22Rv1 (cell line): ENCODE data around the gene TMEM106C.
"Not testable (repeated sequence)": the region's sequence is repeated elsewhere in the genome, so short reads cannot be mapped to it uniquely, and the experiment has no call there.

Experiments
- H3K27ac ChIP-seq: fragments of 450-650 bp; 2 replicates; pipeline ENCODE4 v1.5.1; 2017
- ZFX ChIP-seq: fragments of 450-650 bp; IDR thresholded peaks from 2 replicates; pipeline ENCODE4 v1.6.1; 2017; ENCODE audit warnings: antibody characterized with exemption, borderline replicate concordance
- TF ChIP-seq, protein P1 (sequence below): fragments of 450-650 bp; IDR thresholded peaks from 2 replicates; pipeline ENCODE4 v1.5.1; 2017; ENCODE audit warnings: mild to moderate bottlenecking

Gene TMEM106C

DNA sequence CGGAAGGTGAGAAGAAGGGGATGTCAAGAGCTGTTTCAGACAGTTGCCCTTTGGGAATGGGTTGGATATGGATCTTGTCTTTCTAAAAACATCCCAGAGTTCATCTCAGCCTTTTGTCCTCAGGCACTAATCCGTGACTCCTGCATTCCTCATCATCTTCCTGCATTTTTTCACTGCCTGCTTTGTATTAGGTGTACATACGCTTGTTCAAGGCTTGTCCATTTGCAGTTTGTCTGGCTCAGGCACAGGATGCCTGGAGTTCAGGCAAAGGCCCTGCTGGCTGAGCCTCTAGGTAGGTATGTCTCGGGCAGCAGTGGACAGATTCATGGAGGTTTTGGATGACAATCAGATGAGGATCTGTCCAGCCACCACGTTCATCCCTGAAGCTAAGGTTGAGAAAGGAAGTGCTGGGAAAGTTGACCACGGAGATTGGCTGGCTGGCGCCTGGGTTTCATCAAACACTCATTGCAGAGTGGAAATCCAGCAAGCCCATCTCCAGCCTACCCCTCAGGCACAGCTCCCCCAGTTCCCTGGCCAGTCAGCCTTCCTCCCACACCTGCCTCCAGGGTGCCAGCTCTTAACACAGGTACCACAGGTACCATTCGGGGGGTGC lies 12.4 kb upstream of the TMEM106C start:
- no peak overlapping the region for H3K27ac ChIP-seq
- TF ChIP-seq ZFX: no peak
- TF ChIP-seq, protein P1, sequence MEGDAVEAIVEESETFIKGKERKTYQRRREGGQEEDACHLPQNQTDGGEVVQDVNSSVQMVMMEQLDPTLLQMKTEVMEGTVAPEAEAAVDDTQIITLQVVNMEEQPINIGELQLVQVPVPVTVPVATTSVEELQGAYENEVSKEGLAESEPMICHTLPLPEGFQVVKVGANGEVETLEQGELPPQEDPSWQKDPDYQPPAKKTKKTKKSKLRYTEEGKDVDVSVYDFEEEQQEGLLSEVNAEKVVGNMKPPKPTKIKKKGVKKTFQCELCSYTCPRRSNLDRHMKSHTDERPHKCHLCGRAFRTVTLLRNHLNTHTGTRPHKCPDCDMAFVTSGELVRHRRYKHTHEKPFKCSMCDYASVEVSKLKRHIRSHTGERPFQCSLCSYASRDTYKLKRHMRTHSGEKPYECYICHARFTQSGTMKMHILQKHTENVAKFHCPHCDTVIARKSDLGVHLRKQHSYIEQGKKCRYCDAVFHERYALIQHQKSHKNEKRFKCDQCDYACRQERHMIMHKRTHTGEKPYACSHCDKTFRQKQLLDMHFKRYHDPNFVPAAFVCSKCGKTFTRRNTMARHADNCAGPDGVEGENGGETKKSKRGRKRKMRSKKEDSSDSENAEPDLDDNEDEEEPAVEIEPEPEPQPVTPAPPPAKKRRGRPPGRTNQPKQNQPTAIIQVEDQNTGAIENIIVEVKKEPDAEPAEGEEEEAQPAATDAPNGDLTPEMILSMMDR: no peak

DNA sequence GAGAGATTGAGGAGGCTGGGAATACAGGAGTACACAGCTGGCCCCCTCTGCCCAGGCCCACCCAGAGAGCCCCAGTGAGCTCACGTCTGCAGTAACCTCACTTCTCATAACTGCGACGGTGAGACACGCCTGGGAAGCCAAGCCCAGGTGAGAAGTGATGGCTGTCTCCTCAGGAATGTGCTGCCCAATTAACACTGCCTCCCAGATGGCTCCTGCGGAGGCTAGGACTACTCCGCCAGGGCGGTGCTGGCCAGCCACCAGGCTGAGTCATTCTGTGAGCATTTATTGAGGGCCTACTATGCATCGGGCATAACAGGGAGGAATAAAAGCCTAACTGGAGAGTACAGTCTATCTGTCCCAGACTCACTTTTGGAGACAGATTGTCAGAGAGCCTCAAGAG lies 9.3 kb upstream of the TMEM106C start:
- no peak overlapping the region for H3K27ac ChIP-seq
- TF ChIP-seq, protein P1: no peak
- no peak for TF ChIP-seq ZFX

DNA sequence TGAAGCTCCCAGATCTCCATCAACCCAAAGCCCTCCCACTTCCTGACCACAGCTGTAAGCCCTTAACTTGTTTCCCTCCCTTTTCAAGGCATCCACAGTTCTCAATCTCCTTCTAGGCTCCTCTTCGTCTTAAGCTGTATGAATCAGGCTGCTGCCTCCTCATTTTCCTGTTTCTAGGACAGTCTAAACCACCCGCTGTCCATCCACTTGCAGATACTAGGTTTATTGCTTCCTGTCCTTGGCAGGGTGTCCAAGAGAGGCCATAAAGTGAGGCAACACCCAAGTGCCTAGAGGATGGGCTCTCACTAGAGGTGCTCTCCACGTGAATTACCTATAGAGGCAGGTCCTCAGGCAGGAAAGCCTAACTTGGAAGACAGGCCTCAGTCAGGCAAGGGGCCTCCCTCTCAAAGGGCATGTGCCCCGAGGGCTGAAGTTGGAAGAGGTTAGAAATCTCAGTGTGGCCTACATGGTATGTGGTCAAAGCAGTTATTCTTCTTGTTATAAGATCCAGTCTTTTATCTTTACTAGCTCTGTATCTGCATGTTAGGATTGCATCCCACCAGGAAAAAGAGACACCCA lies 8.8 kb upstream of the TMEM106C start:
- H3K27ac ChIP-seq: no peak overlapping the region
- no peak for TF ChIP-seq ZFX
- TF ChIP-seq, protein P1: no peak

DNA sequence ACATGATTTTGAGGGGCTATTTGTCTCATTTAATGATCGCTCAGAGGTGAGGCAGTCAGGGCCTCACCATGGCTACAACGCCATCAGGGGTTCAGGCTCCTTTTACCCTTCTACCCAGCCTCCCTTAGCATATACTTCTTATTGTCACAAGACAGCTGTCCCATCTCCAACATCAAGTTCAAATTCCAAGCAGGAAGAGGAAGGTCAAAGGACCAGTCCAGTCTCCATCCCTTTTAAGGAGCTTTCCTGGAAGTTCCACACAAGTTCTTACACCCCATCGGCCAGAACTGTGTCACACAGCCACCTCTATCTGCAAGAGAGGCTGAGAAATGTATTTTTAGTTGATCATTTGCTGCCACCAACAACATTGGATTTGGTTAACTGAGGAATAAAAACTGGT lies 8.3 kb upstream of the TMEM106C start:
- TF ChIP-seq, protein P1: no peak
- TF ChIP-seq ZFX: no peak

DNA sequence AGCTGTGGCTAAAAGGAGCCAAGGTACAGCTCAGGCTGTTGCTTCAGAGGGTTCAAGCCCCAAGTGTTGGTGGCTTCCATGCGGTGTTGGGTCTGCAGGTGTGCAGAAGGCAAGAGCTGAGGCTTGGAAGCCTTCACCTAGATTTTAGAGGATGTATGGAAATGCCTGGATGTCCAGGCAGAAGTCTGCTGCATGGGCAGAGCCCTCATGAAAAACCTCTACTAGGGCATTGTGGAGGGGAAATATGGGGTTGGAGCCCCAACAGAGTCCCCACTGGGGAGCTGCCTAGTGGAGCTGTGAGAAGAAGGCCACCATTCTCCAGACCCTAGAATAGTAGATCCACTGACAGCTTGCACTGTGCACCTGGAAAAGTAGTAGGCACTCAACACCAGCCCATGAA lies 5.7 kb upstream of the TMEM106C start:
- not testable (repeated sequence) for H3K27ac ChIP-seq

More for the DNA sequence above, 8.3 kb upstream of the TMEM106C start:
- H3K27ac ChIP-seq: no peak overlapping the region

DNA sequence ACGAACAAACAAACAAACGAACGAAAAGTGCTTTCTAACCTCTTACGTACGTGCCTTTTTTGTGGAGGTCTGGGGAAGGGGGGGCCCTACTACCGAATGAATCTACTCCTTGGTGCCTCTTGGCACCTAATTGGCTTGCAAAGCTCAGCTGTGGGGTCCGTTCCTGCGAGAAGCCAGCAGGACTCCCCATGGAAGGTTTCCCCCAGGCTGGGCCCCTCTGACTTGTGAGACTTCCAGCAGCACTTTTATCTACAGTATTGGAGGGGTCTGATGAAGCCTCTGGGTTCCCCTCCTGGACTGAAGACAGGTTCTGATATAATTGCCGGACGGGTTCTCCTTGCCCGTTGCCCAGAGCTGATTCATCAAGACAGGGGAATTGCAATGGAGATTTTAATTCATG lies 1.2 kb upstream of the TMEM106C start:
- H3K27ac ChIP-seq: no peak overlapping the region
- no peak for TF ChIP-seq ZFX
- TF ChIP-seq, protein P1: no peak

DNA sequence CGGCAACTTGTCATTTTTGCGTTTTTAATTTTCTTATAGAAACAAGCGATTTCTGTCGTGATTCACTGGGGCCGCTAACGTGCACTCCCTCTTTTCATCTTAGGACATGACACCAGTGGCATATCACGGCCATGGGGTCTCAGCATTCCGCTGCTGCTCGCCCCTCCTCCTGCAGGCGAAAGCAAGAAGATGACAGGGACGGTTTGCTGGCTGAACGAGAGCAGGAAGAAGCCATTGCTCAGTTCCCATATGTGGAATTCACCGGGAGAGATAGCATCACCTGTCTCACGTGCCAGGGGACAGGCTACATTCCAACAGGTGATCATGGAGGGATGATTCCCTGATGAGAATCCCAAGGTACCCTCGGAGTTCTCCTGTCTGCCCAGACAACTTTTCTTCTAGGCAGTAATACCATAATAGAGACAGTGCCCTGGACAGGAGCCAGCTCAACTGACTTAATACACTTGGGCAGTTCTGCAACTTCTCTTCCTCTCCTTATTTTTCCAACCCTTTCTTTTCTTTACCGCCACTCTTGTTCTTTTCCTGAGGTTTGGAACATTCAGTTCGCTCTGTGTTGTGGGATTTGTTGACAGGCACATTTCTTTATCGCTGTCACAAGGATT lies 821 bp downstream of the TMEM106C start:
- TF ChIP-seq, protein P1: no peak
- no peak for TF ChIP-seq ZFX
- peak overlapping the region; percentile 65 for H3K27ac ChIP-seq
